Common myeloid progenitor, CD34-positive (primary cell): ENCODE results near the gene IFIT5.

Experiments used
- CTCF ChIA-PET: fragments of 350-600 bp; sonication (Branson Sonifier 250); formaldehyde crosslinking; loops from one replicate; lab custom pipeline; 2021; ENCODE audit warnings: antibody characterized with exemption; lab: Charles Lee
- POLR2A ChIA-PET: fragments of 350-600 bp; sonication (Branson Sonifier 250); formaldehyde crosslinking; loops from one replicate; lab custom pipeline; 2021; ENCODE audit warnings: antibody characterized with exemption; lab: Charles Lee
- DNase-seq, 3 donors: peaks; one replicate each; pipeline versions ENCODE4 v3.0.0 to v3.0.0-alpha.2; 2013
- H3K27ac ChIP-seq, 2 experiments: 1 replicate in 1 of 2; 2 replicates in 1 of 2; pipeline ENCODE4 v1.7.0; 2013; ENCODE audit warnings: inconsistent platforms in 2 of 2, low read length in 2 of 2, mild to moderate bottlenecking in 2 of 2, low read depth in 1 of 2, moderate library complexity in 1 of 2; ENCODE audit not compliant: severe bottlenecking in 2 of 2, insufficient read depth in 1 of 2, poor library complexity in 1 of 2
- H3K27me3 ChIP-seq, 5 experiments: replicated peaks in 2 of 5; 1 replicate in 3 of 5; 2 replicates in 2 of 5; pipeline versions ENCODE4 v1.6.1 to v1.7.0; 2013; ENCODE audit warnings: low read length in 4 of 5, mild to moderate bottlenecking in 2 of 5, moderate library complexity in 2 of 5, inconsistent platforms in 1 of 5; ENCODE audit not compliant: insufficient read depth in 5 of 5, control insufficient read depth in 4 of 5
- H3K36me3 ChIP-seq, 4 experiments: 1 replicate in 2 of 4; 2 replicates in 2 of 4; pipeline versions ENCODE4 v1.6.1 to v1.7.0; 2013; ENCODE audit warnings: low read length in 3 of 4, control low read depth in 1 of 4, mild to moderate bottlenecking in 1 of 4; ENCODE audit not compliant: control insufficient read depth in 4 of 4, insufficient read depth in 4 of 4
- H3K4me1 ChIP-seq, 4 experiments: 1 replicate in 3 of 4; 2 replicates in 1 of 4; pipeline versions ENCODE4 v1.6.1 to v1.7.1; 2013; ENCODE audit warnings: low read length in 3 of 4, mild to moderate bottlenecking in 3 of 4, control low read depth in 1 of 4, inconsistent platforms in 1 of 4, moderate library complexity in 1 of 4; ENCODE audit not compliant: control insufficient read depth in 4 of 4, insufficient read depth in 4 of 4; ENCODE audit errors: control extremely low read depth in 1 of 4
- H3K4me3 ChIP-seq, 7 experiments: 1 replicate in 4 of 7; 2 replicates in 3 of 7; pipeline versions ENCODE4 v1.5.1 to v1.7.0; 2013; ENCODE audit warnings: mild to moderate bottlenecking in 7 of 7, low read length in 6 of 7, moderate library complexity in 6 of 7, inconsistent platforms in 2 of 7, low read depth in 2 of 7, control low read depth in 1 of 7; ENCODE audit not compliant: insufficient read depth in 4 of 7, control insufficient read depth in 1 of 7; ENCODE audit errors: extremely low read depth in 1 of 7
- H3K9me3 ChIP-seq, 5 experiments: 1 replicate in 4 of 5; 2 replicates in 1 of 5; pipeline versions ENCODE4 v1.6.1 to v1.7.1; 2013; ENCODE audit warnings: low read length in 4 of 5, mild to moderate bottlenecking in 2 of 5, inconsistent platforms in 1 of 5, low read depth in 1 of 5, moderate library complexity in 1 of 5; ENCODE audit not compliant: control insufficient read depth in 4 of 5, insufficient read depth in 2 of 5; ENCODE audit errors: control extremely low read depth in 1 of 5
- WGBS: methylation state at CpG from one replicate; pipeline ENCODE4 v1.1.5; 2013; ENCODE audit not compliant: insufficient coverage; 5-methylcytosine and 5-hydroxymethylcytosine counted together

The IFIT5 gene

GRCh38 chr10:89414879-89415821 is 782 bp downstream of the IFIT5 start:
- H3K4me3 ChIP-seq: peak overlapping the region; percentile 80 to 99 (median 85)
- peaks cover 0 to 14% (median 3%) of the 10 kb centered on the region in 4 experiments for H3K36me3 ChIP-seq
- DNase-seq: peak; percentile 60 to 82 (median 75)
- ChIA-PET POLR2A (interaction anchor here (0.5 kb wide), 1 partner anchor 317 kb away, joined by 4 read pairs; no protein-coding TSS in a partner anchor), CTCF (interaction anchor here (0.9 to 1.3 kb wide), 4 partner anchors 13 to 46 kb away, joined by 3 to 5 read pairs (median 4); no protein-coding TSS in a partner anchor)
- H3K27ac ChIP-seq: peak overlapping the region; percentile 69 to 90
- no peaks in the 10 kb centered on the region for H3K27me3 ChIP-seq
- H3K9me3 ChIP-seq: no peaks in the 10 kb centered on the region
- 1% methylated on average over 63 of the region's 66 CpGs for WGBS
- peaks cover 9 to 33% (median 13%) of the 10 kb centered on the region in 4 experiments for H3K4me1 ChIP-seq

- H3K9me3 ChIP-seq: no peaks in the 10 kb centered on the region
- DNase-seq: no peak
- no peak overlapping the region for H3K27ac ChIP-seq
- no peak overlapping the region for H3K4me3 ChIP-seq
- ChIA-PET POLR2A (no interaction called here), CTCF (no interaction called here)
- no CpG with 5 or more reads among the region's 1 CpG for WGBS
- H3K4me1 ChIP-seq: peaks cover 9 to 33% (median 13%) of the 10 kb centered on the region in 4 experiments
- peaks cover 0 to 23% (median 5%) of the 10 kb centered on the region in 4 experiments for H3K36me3 ChIP-seq
- no peaks in the 10 kb centered on the region for H3K27me3 ChIP-seq
Observed at GRCh38 chr10:89416465-89416864, 2.1 kb downstream of the IFIT5 start.

GRCh38 chr10:89419548-89419947 is 5.2 kb downstream of the IFIT5 start:
- CTCF ChIA-PET: interaction anchor here (1.2 to 1.7 kb wide), 3 partner anchors 10 to 27 kb away, joined by 3 to 4 read pairs (median 3); partner anchors contain the start of gene IFIT1
- POLR2A ChIA-PET: no interaction called here
- H3K4me1 ChIP-seq: peaks cover 0 to 23% (median 7%) of the 10 kb centered on the region in 4 experiments
- H3K36me3 ChIP-seq: peaks cover 0 to 27% (median 5%) of the 10 kb centered on the region in 4 experiments
- WGBS: 20% methylated on average over 1 of the region's 3 CpGs
- H3K27ac ChIP-seq: no peak overlapping the region
- H3K27me3 ChIP-seq: no peaks in the 10 kb centered on the region
- peak; percentile 47 to 77 (median 70) for DNase-seq
- no peaks in the 10 kb centered on the region for H3K9me3 ChIP-seq
- H3K4me3 ChIP-seq: peak overlapping the region in 1 of 7 experiments; percentile 26

- no peak overlapping the region for H3K27ac ChIP-seq
- ChIA-PET POLR2A (no interaction called here), CTCF (interaction anchor here (0.9 kb wide), 1 partner anchor 126 kb away, joined by 4 read pairs; no protein-coding TSS in a partner anchor)
- DNase-seq: no peak
- 100% methylated on average over 2 of the region's 2 CpGs for WGBS
- H3K27me3 ChIP-seq: no peaks in the 10 kb centered on the region
- H3K36me3 ChIP-seq: peaks cover 0 to 27% (median 5%) of the 10 kb centered on the region in 4 experiments
- H3K4me1 ChIP-seq: peaks cover 0 to 14% (median 0%) of the 10 kb centered on the region in 4 experiments
- H3K9me3 ChIP-seq: no peaks in the 10 kb centered on the region
- no peak overlapping the region for H3K4me3 ChIP-seq
Observed at GRCh38 chr10:89421018-89421476, 6.7 kb downstream of the IFIT5 start.

GRCh38 chr10:89425000-89425399 is 10.6 kb downstream of the IFIT5 start:
- no CpG with 5 or more reads among the region's 5 CpGs for WGBS
- POLR2A ChIA-PET: no interaction called here
- DNase-seq: no peak
- Histone ChIP-seq H3K27ac (no peak overlapping the region), H3K36me3 (peaks cover 0 to 12% (median 2%) of the 10 kb centered on the region in 4 experiments), H3K4me3 (no peak overlapping the region), H3K27me3 (no peaks in the 10 kb centered on the region), H3K9me3 (no peaks in the 10 kb centered on the region), H3K4me1 (no peaks in the 10 kb centered on the region)
- CTCF ChIA-PET: no interaction called here

GRCh38 chr10:89426230-89426868 is 12.0 kb downstream of the IFIT5 start:
- CTCF ChIA-PET: interaction anchor here (0.9 to 2.7 kb wide), 5 partner anchors 9 to 139 kb away, joined by 3 to 10 read pairs (median 3); no protein-coding TSS in a partner anchor
- Histone ChIP-seq H3K9me3 (no peaks in the 10 kb centered on the region), H3K4me3 (no peak overlapping the region), H3K27me3 (no peaks in the 10 kb centered on the region), H3K27ac (no peak overlapping the region), H3K4me1 (no peaks in the 10 kb centered on the region), H3K36me3 (peaks cover 0 to 4% (median under 1%) of the 10 kb centered on the region in 4 experiments)
- 67% methylated on average over 5 of the region's 5 CpGs for WGBS
- POLR2A ChIA-PET: no interaction called here
- DNase-seq: peak; percentile 42 to 71 (median 63)
